Measurements from ENCODE around the gene RFX3. TPM values are rescaled to one million over a fixed set of nuclear protein-coding genes. Genes with fewer than 3 reads are reported as not detected.
"Not testable (repeated sequence)": the region's sequence is repeated elsewhere in the genome, so short reads cannot be mapped to it uniquely, and the experiment has no call there.

Gene RFX3
- total RNA-seq, 1 donor: 1.4 TPM

DNA sequence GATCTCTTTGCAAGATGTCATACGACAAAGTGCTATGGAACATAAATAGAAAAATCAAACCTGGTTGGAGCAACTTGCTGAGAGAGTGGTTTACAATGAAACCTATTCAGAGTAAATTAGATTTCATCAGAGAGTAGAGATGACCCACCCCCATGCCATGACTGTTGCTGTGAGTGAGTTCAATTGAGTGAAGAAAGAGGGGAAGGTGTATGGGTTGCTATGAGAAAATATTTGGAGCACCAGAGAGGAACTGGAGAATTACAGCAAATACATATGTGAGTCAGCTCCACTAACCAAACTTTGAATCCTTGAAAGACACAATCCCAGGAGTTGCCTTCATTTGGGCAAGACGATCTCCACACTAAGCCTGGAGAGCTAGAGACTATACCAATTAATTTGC lies 217.2 kb downstream of the RFX3 start:
- Histone ChIP-seq H3K4me2 (ENCODE audit: insufficient read depth, low read length) (no peak overlapping the region), H3K4me1 (ENCODE audit: insufficient read depth, low read length) (no peaks in the 10 kb centered on the region), H3K9me3 (ENCODE audit: low read depth, low read length) (no peaks in the 10 kb centered on the region), H3K79me2 (ENCODE audit: insufficient read depth, low read length) (no peaks in the 10 kb centered on the region), H3K36me3 (ENCODE audit: insufficient read depth, low read length) (no peaks in the 10 kb centered on the region), H4K20me1 (ENCODE audit: insufficient read depth, low read length) (no peaks in the 10 kb centered on the region), H2AFZ (ENCODE audit: low read length) (no peak overlapping the region), H3K27me3 (ENCODE audit: insufficient read depth, low read length) (no peaks in the 10 kb centered on the region), H3K4me3 (ENCODE audit: insufficient read depth, low read length) (no peak overlapping the region), H3K27ac (ENCODE audit: low read depth, low read length) (no peak overlapping the region)
- no peak for DNase-seq (ENCODE audit: insufficient read length, low spot score, missing footprints)
- TF ChIP-seq, protein P1, sequence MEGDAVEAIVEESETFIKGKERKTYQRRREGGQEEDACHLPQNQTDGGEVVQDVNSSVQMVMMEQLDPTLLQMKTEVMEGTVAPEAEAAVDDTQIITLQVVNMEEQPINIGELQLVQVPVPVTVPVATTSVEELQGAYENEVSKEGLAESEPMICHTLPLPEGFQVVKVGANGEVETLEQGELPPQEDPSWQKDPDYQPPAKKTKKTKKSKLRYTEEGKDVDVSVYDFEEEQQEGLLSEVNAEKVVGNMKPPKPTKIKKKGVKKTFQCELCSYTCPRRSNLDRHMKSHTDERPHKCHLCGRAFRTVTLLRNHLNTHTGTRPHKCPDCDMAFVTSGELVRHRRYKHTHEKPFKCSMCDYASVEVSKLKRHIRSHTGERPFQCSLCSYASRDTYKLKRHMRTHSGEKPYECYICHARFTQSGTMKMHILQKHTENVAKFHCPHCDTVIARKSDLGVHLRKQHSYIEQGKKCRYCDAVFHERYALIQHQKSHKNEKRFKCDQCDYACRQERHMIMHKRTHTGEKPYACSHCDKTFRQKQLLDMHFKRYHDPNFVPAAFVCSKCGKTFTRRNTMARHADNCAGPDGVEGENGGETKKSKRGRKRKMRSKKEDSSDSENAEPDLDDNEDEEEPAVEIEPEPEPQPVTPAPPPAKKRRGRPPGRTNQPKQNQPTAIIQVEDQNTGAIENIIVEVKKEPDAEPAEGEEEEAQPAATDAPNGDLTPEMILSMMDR (IDR thresholded peaks at IDR 0.05; ENCODE audit: extremely low read depth, low read depth, low read length): no peak

GRCh38 chr9:3304388-3304787 lies 221.4 kb downstream of the RFX3 start:
- H2AFZ ChIP-seq (ENCODE audit: low read length); H3K79me2 ChIP-seq (ENCODE audit: insufficient read depth, low read length); H3K36me3 ChIP-seq (ENCODE audit: insufficient read depth, low read length): not testable (repeated sequence)

DNA sequence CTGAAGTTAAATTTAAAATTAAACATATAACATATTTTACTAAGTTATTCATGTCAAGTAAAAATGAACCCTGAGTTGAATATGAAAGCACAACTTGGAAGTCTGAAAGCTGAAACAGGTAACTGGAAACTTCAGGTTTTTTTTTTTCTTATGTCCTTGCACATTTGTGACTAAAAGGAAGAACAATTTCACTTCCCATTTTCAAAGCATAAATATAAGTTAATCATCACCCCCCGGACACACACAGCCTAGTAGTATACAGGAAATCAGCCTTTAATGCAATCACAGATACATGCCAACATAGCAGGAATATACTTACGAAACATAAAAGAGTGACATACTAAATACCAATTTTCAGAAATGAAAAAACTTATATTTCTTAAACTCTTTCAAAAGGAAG lies 225.9 kb downstream of the RFX3 start:
- no peaks in the 10 kb centered on the region for H3K9me3 ChIP-seq (ENCODE audit: low read depth, low read length)
- no peaks in the 10 kb centered on the region for H3K27me3 ChIP-seq (ENCODE audit: insufficient read depth, low read length)
- no peak overlapping the region for H2AFZ ChIP-seq (ENCODE audit: low read length)
- no peaks in the 10 kb centered on the region for H4K20me1 ChIP-seq (ENCODE audit: insufficient read depth, low read length)
- H3K36me3 ChIP-seq (ENCODE audit: insufficient read depth, low read length): no peaks in the 10 kb centered on the region
- TF ChIP-seq, protein P1 (IDR thresholded peaks at IDR 0.05; ENCODE audit: extremely low read depth, low read depth, low read length): no peak
- H3K4me1 ChIP-seq (ENCODE audit: insufficient read depth, low read length): no peaks in the 10 kb centered on the region
- H3K79me2 ChIP-seq (ENCODE audit: insufficient read depth, low read length): no peaks in the 10 kb centered on the region
- H3K4me2 ChIP-seq (ENCODE audit: insufficient read depth, low read length): no peak overlapping the region
- no peak overlapping the region for H3K4me3 ChIP-seq (ENCODE audit: insufficient read depth, low read length)
- no peak overlapping the region for H3K27ac ChIP-seq (ENCODE audit: low read depth, low read length)
- no peak for DNase-seq (ENCODE audit: insufficient read length, low spot score, missing footprints)

More at GRCh38 chr9:3304388-3304787, 221.4 kb downstream of the RFX3 start:
- not testable (repeated sequence) for H3K9me3 ChIP-seq (ENCODE audit: low read depth, low read length); DNase-seq (ENCODE audit: insufficient read length, low spot score, missing footprints); H3K27ac ChIP-seq (ENCODE audit: low read depth, low read length); H3K4me3 ChIP-seq (ENCODE audit: insufficient read depth, low read length); H3K27me3 ChIP-seq (ENCODE audit: insufficient read depth, low read length); H4K20me1 ChIP-seq (ENCODE audit: insufficient read depth, low read length); H3K4me1 ChIP-seq (ENCODE audit: insufficient read depth, low read length); H3K4me2 ChIP-seq (ENCODE audit: insufficient read depth, low read length)

GRCh38 chr9:3296536-3296935 lies 229.3 kb downstream of the RFX3 start:
- no peak for DNase-seq (ENCODE audit: insufficient read length, low spot score, missing footprints)
- H3K9me3 ChIP-seq (ENCODE audit: low read depth, low read length): no peaks in the 10 kb centered on the region
- TF ChIP-seq, protein P1 (IDR thresholded peaks at IDR 0.05; ENCODE audit: extremely low read depth, low read depth, low read length): no peak
- H3K4me3 ChIP-seq (ENCODE audit: insufficient read depth, low read length): no peak overlapping the region
- no peaks in the 10 kb centered on the region for H4K20me1 ChIP-seq (ENCODE audit: insufficient read depth, low read length)
- no peak overlapping the region for H3K27ac ChIP-seq (ENCODE audit: low read depth, low read length)
- H3K4me1 ChIP-seq (ENCODE audit: insufficient read depth, low read length): no peaks in the 10 kb centered on the region
- H3K36me3 ChIP-seq (ENCODE audit: insufficient read depth, low read length): no peaks in the 10 kb centered on the region
- no peaks in the 10 kb centered on the region for H3K27me3 ChIP-seq (ENCODE audit: insufficient read depth, low read length)
- H3K4me2 ChIP-seq (ENCODE audit: insufficient read depth, low read length): no peak overlapping the region
- no peak overlapping the region for H2AFZ ChIP-seq (ENCODE audit: low read length)
- H3K79me2 ChIP-seq (ENCODE audit: insufficient read depth, low read length): no peaks in the 10 kb centered on the region

All from osteoblast (primary cell).